Activated CD8-positive, alpha-beta memory T cell treated with anti-CD3 and anti-CD28 coated beads, Interleukin-2, amount 10 ng/mL, durations not matched to agents 7 days and 5 days (primary cell): Measurements from ENCODE around the gene CCNYL1. TPM values are rescaled to one million over a fixed set of nuclear protein-coding genes. Genes with fewer than 3 reads are reported as not detected.

Source experiments
- ATAC-seq: fragments of 150-1000 bp; cut with Tn5 transposase; one replicate; pipeline ENCODE4 v1.10.0; 2021; ENCODE audit warnings: moderate library complexity
- CTCF ChIA-PET: fragments of 350-600 bp; sonication (Branson Sonifier 250); formaldehyde crosslinking; loops from one replicate; lab custom pipeline; 2021; ENCODE audit warnings: antibody characterized with exemption; lab: Charles Lee
- DNase-seq: peaks from one replicate; pipeline ENCODE4 v3.0.0-alpha.2; 2020
- H3K27ac Mint-ChIP-seq: one replicate; pipeline ENCODE4 v1.8.0; 2021; ENCODE audit warnings: mild to moderate bottlenecking, mixed read lengths
- H3K27me3 Mint-ChIP-seq: one replicate; pipeline ENCODE4 v1.8.0; 2021; ENCODE audit warnings: mixed read lengths
- H3K36me3 Mint-ChIP-seq: one replicate; pipeline ENCODE4 v1.8.0; 2021; ENCODE audit warnings: mild to moderate bottlenecking, mixed read lengths
- H3K4me1 Mint-ChIP-seq: one replicate; pipeline ENCODE4 v1.8.0; 2021; ENCODE audit warnings: mixed read lengths
- H3K4me3 Mint-ChIP-seq: one replicate; pipeline ENCODE4 v1.8.0; 2021; ENCODE audit warnings: mild to moderate bottlenecking, moderate library complexity, mixed read lengths
- H3K9me3 Mint-ChIP-seq: one replicate; pipeline ENCODE4 v1.8.0; 2022; ENCODE audit warnings: low read depth, mixed read lengths
- total RNA-seq, 2 experiments: library from RNA; stranded (reverse); gene quantifications; one replicate each; pipeline ENCODE4 v1.2.3, GENCODE V29; 2021

Gene CCNYL1
- total RNA-seq, 2 experiments from 2014 or later = 5.8 to 5.9 TPM

DNA sequence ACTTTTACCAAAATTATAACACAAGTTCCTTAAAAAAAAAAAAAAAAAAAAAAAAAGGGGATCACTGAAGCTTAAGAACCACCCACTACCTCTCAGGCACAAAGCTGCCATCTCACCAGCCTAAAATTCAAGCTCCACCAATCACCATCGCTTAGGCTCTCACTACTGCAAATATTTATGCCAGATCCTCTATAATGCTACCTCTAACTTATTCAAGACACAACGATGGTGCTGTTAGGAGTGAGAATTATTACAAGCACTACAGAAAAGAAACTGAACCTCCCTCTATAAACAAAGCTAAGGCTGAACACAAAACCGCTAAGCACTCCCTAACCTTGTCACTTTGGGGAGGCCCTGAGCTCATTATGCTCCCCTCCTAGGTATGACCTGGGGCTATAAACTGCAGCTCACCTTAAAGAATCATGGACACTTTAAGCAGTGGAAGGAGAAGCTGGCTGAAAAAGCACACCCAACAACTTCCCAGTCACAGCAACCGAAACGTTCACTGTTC lies 54.7 kb downstream of the CCNYL1 start:
- Mint-ChIP-seq H3K4me1 (peaks cover 28% of the 10 kb centered on the region), H3K36me3 (peaks cover 3% of the 10 kb centered on the region), H3K4me3 (no peak overlapping the region), H3K27ac (no peak overlapping the region), H3K9me3 (no peaks in the 10 kb centered on the region), H3K27me3 (peaks cover 72% of the 10 kb centered on the region)
- DNase-seq (no peak), ATAC-seq (no peak)
- CTCF ChIA-PET = interaction anchor here (1.2 to 1.8 kb wide), 3 partner anchors 8 to 274 kb away, joined by 3 to 7 read pairs (median 3); no protein-coding TSS in a partner anchor

DNA sequence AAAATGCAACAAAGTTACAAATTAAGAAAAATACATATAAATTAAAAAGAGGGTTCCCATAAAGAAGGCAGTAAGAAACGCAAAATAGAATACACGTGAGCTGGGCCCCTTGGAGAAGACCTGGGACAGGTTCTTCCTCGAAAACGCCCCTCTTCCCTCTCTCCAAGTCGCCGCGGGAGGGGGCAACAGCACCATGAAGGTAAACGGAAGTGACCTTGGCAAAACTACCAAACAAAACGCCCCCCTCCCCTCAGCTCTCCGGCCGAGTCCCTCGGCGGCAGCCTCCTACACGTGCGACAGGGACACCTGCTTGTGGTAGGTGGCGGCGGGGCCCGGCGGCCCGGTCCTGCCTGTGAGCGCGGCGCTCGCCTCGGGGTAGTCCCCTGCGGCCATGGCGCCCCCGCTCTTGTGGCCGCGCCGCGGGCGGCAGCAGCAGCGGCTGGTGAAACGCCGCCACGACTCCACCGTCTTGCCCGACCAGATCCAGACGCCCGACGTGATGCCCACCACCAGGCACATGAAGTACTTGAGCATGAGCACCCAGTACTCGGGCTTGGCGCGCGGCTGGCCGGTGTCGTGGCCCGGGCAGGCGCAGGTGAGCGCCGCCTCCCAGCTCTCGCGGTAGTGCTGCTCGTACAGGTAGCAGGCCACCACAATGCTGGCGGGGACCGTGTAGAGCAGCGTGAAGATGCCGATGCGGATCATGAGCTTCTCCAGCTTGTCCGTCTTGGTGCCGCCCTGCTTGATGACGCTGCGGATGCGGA lies 55.4 kb downstream of the CCNYL1 start:
- no peak for DNase-seq
- peak overlapping the region; percentile 49 for H3K4me3 Mint-ChIP-seq
- CTCF ChIA-PET = interaction anchor here (0.7 to 1.8 kb wide), 4 partner anchors 9 to 273 kb away, joined by 3 to 7 read pairs (median 3); no protein-coding TSS in a partner anchor

DNA sequence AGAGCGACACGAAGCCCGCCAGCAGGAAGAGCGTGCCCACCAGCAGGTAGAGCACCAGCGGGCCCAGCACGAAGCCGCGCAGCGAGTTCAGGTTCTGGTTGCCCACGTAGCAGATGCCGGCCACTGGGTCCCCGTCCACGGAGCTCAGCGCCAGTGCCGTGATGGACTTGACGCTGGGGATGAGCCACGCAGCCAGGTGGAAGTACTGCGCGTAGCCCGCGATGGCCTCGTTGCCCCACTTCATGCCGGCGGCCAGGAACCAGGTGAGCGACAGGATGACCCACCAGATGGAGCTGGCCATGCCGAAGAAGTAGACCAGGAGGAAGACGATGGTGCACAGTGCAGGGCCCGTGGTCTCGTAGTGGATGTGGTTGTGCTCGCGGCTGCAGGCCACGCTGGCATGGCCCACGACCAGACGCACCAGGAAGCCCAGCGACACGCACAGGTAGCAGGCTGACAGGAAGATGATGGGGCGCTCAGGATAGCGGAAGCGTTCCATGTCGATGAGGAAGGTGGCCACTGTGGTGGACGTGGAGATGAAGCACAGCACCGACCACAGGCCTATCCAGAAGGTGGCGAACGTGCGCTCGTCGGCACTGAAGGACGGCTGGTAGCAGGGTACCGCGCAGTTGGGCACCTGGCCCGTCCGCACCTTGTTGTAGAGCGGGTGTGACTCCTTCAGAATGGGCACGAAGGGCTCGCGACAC lies 56.2 kb downstream of the CCNYL1 start:
- no peak for ATAC-seq
- no peaks in the 10 kb centered on the region for H3K9me3 Mint-ChIP-seq
- H3K4me3 Mint-ChIP-seq = peak overlapping the region; percentile 49
- H3K36me3 Mint-ChIP-seq = peaks cover 3% of the 10 kb centered on the region
- CTCF ChIA-PET = interaction anchor here (0.7 to 1.5 kb wide), 2 partner anchors 9 to 271 kb away, joined by 3 read pairs; no protein-coding TSS in a partner anchor
- H3K27me3 Mint-ChIP-seq = peaks cover 71% of the 10 kb centered on the region
- DNase-seq = no peak
- H3K27ac Mint-ChIP-seq = no peak overlapping the region
- peaks cover 28% of the 10 kb centered on the region for H3K4me1 Mint-ChIP-seq

More for the DNA sequence above, 55.4 kb downstream of the CCNYL1 start:
- peaks cover 74% of the 10 kb centered on the region for H3K27me3 Mint-ChIP-seq
- ATAC-seq = no peak
- no peak overlapping the region for H3K27ac Mint-ChIP-seq
- H3K9me3 Mint-ChIP-seq = no peaks in the 10 kb centered on the region
- H3K4me1 Mint-ChIP-seq = peaks cover 28% of the 10 kb centered on the region
- peaks cover 3% of the 10 kb centered on the region for H3K36me3 Mint-ChIP-seq

DNA sequence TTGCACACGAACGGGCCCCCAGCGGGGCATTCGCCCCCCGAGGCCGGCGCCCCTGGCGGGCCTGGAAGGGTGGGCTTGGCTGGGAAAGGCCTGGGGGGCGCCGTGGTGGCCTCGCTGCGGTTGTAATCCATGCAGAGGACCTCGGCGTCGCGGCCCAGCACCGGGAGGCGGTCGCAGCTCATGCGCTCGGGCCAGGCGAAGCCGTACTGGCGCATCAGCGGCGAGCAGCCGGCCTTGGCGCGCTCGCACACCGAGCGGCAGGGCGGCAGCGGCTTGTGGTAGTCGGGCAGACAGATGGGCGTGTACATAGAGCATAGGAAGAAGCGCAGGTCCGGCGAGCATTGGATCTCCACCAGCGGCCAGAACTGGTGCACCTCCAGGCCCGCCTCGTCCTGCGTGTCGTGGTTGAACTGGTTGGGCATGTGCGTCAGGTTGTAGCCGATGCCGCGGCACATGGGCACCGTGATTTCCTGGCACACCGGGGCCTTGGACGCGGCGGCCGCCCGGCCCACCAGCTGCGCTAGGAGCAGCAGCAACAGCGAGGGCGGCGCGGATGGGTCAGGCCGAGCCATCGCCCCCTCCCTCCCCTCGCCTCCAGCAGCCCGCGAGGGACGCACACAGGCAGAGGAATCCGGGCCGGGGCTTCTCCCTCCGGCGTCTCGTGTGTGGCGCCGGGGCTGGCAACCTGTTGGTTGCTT lies 56.9 kb downstream of the CCNYL1 start:
- peaks cover 71% of the 10 kb centered on the region for H3K27me3 Mint-ChIP-seq
- DNase-seq (no peak), ATAC-seq (no peak)
- H3K4me3 Mint-ChIP-seq = peak overlapping the region; percentile 72
- no peak overlapping the region for H3K27ac Mint-ChIP-seq
- CTCF ChIA-PET = interaction anchor here (0.9 to 2.1 kb wide), 2 partner anchors 142 to 266 kb away, joined by 3 to 8 read pairs; no protein-coding TSS in a partner anchor
- peaks cover 28% of the 10 kb centered on the region for H3K4me1 Mint-ChIP-seq
- H3K36me3 Mint-ChIP-seq = peaks cover 3% of the 10 kb centered on the region
- no peaks in the 10 kb centered on the region for H3K9me3 Mint-ChIP-seq

DNA sequence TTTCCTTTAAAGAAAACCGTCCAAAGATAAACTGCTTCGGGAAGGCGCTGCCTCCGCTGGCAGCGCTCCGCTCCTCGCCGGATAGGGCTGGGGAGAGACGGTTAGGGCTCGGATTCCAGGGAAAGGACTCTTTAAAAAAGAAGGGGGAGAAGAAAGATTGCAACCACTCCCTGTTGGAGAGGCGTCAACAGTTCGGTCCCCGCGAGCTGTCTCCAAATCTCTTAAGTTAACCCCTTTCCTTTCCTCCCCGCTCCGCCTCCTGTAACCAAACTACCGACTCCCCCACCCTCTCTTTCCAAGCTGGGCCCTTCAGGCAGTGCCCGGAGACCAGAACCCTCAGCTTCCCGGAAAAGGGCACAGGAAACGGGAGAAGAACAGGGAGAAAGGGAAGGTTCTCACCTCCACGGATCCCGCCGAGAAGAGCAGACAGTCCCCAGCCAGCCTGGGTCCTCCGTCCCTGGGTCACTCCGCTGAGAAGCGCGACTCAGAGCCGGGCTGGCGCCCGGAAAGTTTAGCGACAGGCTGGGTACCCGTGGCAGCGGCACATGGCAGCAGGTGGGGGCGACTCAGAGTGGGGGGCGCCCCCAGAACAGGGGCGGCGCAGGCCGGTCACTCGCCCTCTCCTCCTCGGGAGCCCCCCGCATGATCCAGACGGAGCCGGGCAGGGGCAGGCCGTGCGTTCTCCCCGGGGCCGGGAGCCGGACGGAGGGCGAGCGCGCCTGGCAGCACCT lies 57.6 kb downstream of the CCNYL1 start:
- Mint-ChIP-seq H3K36me3 (peaks cover 3% of the 10 kb centered on the region), H3K27me3 (peaks cover 67% of the 10 kb centered on the region), H3K9me3 (no peaks in the 10 kb centered on the region), H3K27ac (no peak overlapping the region), H3K4me3 (peak overlapping the region; percentile 72), H3K4me1 (peaks cover 28% of the 10 kb centered on the region)
- ATAC-seq = peak; percentile 10
- peak; percentile 46 for DNase-seq
- CTCF ChIA-PET = interaction anchor here (0.9 to 2.1 kb wide), 4 partner anchors 143 to 406 kb away, joined by 3 to 8 read pairs (median 3); no protein-coding TSS in a partner anchor

DNA sequence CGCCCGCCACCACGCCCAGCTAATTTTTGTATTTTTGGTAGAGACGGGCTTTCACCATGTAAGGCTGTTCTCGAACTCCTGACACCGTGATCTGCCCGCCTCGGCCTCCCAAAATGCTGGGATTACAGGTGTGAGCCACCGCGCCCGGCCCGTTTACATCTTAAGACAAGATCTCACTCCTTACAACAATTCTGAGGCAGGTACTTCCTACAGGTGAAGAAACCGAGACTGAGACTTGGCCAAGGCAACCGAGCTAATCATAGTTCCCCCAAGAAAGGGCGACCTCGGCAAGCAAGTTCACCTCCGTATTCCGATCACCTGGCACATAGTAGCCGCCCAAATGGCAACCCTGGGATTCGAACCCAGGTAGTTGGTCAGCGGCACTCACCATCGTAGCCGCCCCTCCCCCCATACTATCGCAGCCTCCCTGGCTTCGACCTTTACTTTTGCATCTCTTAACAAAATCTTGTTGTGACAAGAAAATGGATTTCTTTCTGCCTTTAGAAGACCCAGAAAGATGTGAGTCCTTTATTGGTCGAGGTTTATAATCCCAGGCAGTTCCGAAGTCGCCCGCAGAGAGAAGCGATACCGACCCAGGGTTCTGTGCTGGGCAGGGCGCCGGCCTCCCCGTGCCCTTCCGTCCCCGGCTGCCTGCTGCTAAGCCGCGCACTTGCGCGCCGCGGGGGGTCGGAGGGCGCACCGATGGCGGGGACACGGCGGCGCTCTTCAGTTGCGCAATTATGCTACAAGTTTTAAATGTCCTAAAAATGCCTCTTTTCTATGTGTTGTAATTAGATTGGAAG lies 59.4 kb downstream of the CCNYL1 start:
- Mint-ChIP-seq H3K9me3 (no peaks in the 10 kb centered on the region), H3K27me3 (peaks cover 54% of the 10 kb centered on the region), H3K27ac (no peak overlapping the region), H3K4me3 (peak overlapping the region; percentile 81), H3K4me1 (peaks cover 31% of the 10 kb centered on the region), H3K36me3 (peaks cover 3% of the 10 kb centered on the region)
- ATAC-seq (no peak), DNase-seq (no peak)
- CTCF ChIA-PET = interaction anchor here (0.8 to 1.3 kb wide), 8 partner anchors 13 to 405 kb away, joined by 3 to 5 read pairs (median 3); partner anchors contain the start of gene PLEKHM3

DNA sequence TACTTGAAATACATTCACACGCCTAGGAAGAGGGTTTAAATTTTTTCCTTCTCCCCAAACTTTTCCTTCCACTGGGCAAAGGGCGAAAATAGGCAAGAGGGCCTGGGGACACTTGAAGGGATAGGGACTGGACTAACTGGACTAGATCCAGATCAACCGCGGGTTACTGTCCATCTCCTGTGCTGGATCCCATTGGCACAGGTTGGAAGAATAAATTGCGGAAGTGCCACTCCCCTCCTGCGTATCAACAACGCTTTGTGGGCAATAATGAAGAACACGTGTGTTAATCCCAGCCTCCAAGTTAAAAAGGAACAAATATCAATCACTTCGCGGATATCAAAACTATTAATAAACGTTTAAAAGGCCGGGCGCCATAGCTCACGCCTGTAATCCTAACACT lies 60.0 kb downstream of the CCNYL1 start:
- no peak for DNase-seq
- CTCF ChIA-PET = no interaction called here
- peaks cover 49% of the 10 kb centered on the region for H3K27me3 Mint-ChIP-seq

DNA sequence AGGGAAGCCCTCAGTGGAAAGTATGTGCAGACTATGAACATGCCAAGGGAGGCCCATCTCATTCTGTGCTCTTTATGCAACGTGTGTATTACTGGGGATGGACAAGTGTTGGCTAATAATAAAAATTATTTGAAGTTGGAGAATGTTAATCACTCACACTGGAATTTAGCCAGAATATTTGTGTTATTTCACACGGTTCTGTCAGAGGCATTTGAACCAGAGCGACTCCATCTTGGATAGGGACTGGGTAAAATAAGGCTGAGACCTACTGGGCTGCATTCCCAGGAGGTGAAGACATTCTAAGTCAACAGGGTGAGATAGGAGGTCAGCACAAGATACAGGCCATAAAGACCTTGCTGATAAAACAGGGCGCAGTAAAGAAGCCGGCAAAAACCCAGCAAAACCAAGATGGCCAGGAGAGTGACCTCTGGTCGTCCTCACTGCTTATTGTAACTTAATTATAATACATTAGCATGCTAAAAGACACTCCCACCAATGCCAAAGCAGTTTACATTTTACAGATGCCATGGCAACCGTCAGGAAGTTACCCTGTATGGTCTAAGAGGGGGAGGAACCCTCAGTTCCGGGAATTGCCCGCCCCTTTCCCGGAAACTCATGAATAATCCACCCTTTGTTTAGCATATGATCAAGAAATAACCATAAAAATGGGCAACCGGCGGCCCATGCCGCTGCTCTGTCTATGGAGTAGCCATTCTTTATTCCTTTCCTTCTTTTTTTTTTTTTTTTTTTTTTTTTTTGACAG lies 60.8 kb downstream of the CCNYL1 start:
- H3K36me3 Mint-ChIP-seq = peaks cover 2% of the 10 kb centered on the region
- peak; percentile 50 for DNase-seq
- no peak overlapping the region for H3K4me3 Mint-ChIP-seq
- H3K27me3 Mint-ChIP-seq = peaks cover 42% of the 10 kb centered on the region
- ATAC-seq = no peak
- CTCF ChIA-PET = no interaction called here
- no peaks in the 10 kb centered on the region for H3K9me3 Mint-ChIP-seq
- peaks cover 30% of the 10 kb centered on the region for H3K4me1 Mint-ChIP-seq
- no peak overlapping the region for H3K27ac Mint-ChIP-seq

More for the DNA sequence above, 60.0 kb downstream of the CCNYL1 start:
- Mint-ChIP-seq H3K4me1 (peaks cover 34% of the 10 kb centered on the region), H3K9me3 (no peaks in the 10 kb centered on the region), H3K4me3 (no peak overlapping the region), H3K36me3 (peaks cover 3% of the 10 kb centered on the region), H3K27ac (no peak overlapping the region)
- no peak for ATAC-seq

DNA sequence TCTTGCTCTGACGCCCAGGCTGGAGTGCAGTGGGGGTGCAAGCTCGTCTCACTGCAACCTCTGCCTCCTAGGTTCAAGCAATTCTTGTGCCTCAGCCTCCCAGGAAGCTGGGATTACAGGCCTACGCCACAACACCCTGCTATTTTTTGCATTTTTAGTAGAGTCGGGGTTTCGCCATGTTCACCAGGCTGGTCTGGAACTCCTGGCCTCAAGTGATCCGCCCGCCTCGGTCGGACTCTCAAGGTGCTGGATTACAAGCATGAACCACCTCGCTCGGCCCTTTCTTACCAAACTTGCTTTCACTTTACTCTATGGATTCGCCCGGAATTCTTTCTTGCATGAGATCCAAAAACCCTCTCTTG lies 61.4 kb downstream of the CCNYL1 start:
- CTCF ChIA-PET = no interaction called here
- no peaks in the 10 kb centered on the region for H3K36me3 Mint-ChIP-seq
- no peak for DNase-seq
- peaks cover 37% of the 10 kb centered on the region for H3K27me3 Mint-ChIP-seq
- no peak overlapping the region for H3K4me3 Mint-ChIP-seq
- H3K9me3 Mint-ChIP-seq = no peaks in the 10 kb centered on the region
- H3K4me1 Mint-ChIP-seq = peaks cover 25% of the 10 kb centered on the region
- ATAC-seq = no peak
- no peak overlapping the region for H3K27ac Mint-ChIP-seq

DNA sequence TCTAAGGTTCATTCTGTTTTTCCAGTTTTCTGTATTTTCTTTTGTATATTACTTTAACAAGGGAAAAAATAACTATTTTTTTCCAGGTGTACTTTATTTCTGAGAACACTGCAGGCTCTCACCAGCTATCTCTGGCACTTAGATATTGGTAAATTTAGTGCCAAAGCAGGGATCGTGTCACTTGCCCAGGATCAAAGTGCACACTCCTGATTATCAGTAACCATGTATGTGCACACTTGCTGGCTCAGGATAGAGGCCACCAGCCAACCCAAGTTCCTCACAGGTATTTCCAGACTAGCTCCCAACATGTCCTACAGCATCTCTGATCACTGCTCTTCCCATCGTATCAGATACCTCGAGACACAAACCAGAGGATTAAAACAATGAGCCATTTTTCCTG lies 64.0 kb downstream of the CCNYL1 start:
- no peaks in the 10 kb centered on the region for H3K36me3 Mint-ChIP-seq
- ATAC-seq (no peak), DNase-seq (no peak)
- no peaks in the 10 kb centered on the region for H3K9me3 Mint-ChIP-seq
- CTCF ChIA-PET = interaction anchor here (1.0 to 1.2 kb wide), 3 partner anchors 9 to 28 kb away, joined by 3 to 4 read pairs (median 3); no protein-coding TSS in a partner anchor
- H3K27ac Mint-ChIP-seq = no peak overlapping the region
- peaks cover 21% of the 10 kb centered on the region for H3K27me3 Mint-ChIP-seq
- H3K4me3 Mint-ChIP-seq = no peak overlapping the region
- peaks cover 13% of the 10 kb centered on the region for H3K4me1 Mint-ChIP-seq

DNA sequence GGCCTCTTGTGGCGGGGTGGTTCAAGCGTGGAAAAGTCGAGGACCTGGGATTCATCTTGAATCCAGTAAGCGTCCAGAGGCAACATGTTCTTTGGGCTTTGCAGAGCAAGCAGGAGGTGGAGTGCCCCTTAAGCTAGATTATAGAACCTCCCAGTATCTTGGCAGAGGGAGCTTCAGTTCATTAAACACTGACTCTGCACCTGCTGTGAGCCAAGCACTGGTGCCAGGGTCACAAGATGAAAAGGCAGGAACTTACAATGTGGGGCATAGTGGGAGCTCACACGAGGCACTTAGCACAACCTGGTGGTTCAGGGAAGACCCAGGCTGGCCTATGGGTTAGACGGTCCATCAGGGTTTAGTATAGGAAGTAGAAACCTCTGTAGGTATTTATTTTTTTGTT lies 65.7 kb downstream of the CCNYL1 start:
- H3K27me3 Mint-ChIP-seq = peaks cover 20% of the 10 kb centered on the region
- CTCF ChIA-PET = interaction anchor here (1.3 kb wide), 1 partner anchor 196 kb away, joined by 3 read pairs; no protein-coding TSS in a partner anchor
- no peaks in the 10 kb centered on the region for H3K36me3 Mint-ChIP-seq
- H3K4me1 Mint-ChIP-seq = peaks cover 8% of the 10 kb centered on the region
- H3K27ac Mint-ChIP-seq = no peak overlapping the region
- no peaks in the 10 kb centered on the region for H3K9me3 Mint-ChIP-seq
- no peak overlapping the region for H3K4me3 Mint-ChIP-seq
- ATAC-seq = no peak
- no peak for DNase-seq
